NCI-H128 (cell line): ENCODE measurements around the gene RPEL1.

ENCODE experiments used
- DNase-seq: peaks from one replicate; lab custom pipeline; 2025; ENCODE audit not compliant: unreplicated experiment; lab: John Stamatoyannopoulos, UW

The RPEL1 gene

GRCh38 chr10:103278537-103278823 lies 32.8 kb downstream of the RPEL1 start:
- no peak for DNase-seq

- DNase-seq, result no peak
Observed at GRCh38 chr10:103278862-103279298, 33.2 kb downstream of the RPEL1 start.

- no peak for DNase-seq
Observed at GRCh38 chr10:103280031-103280430, 34.3 kb downstream of the RPEL1 start.

GRCh38 chr10:103280506-103280905 lies 34.8 kb downstream of the RPEL1 start:
- no peak for DNase-seq

DNA sequence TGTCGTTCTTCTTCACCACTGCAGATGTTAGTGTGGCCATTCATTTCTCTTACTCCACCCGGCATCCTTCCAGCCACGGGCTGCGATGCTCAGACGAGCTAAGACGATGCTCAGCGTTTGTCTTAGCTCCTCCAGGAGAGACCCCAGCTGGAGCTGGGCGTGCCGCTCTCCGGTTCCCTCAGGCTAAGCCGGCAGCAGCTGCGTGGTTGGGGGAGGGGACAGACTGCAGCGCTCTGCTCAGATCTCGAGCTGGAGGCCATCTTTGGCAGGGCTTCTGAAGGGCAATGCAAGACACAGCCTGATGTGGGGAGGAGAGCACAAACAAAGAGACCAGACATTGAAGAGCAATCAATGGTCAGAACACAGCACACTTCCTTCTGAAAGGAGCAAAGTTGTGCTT lies 36.1 kb downstream of the RPEL1 start:
- DNase-seq, result peak; percentile 21

GRCh38 chr10:103282961-103283360 lies 37.3 kb downstream of the RPEL1 start:
- DNase-seq, result no peak

DNA sequence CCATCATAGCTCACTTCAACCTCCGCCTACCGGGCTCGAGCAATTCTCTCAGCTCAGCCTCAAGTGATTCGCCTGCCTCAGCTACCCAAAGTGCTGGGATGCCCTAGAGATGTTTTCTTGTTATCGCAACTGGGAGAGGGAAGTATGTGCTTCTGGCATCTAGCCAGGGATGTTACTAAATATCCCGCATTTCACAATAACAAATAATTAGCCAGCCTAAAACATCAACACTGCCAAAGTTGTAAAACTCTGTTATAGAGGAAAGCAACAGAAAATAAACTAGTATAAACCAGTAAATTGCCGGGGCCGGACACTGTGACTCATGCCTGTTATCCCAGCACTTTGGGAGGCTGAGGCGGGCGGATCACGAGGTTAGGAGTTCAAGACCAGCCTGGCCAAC lies 38.5 kb downstream of the RPEL1 start:
- no peak for DNase-seq

GRCh38 chr10:103287992-103288391 lies 42.3 kb downstream of the RPEL1 start:
- DNase-seq, result no peak

DNA sequence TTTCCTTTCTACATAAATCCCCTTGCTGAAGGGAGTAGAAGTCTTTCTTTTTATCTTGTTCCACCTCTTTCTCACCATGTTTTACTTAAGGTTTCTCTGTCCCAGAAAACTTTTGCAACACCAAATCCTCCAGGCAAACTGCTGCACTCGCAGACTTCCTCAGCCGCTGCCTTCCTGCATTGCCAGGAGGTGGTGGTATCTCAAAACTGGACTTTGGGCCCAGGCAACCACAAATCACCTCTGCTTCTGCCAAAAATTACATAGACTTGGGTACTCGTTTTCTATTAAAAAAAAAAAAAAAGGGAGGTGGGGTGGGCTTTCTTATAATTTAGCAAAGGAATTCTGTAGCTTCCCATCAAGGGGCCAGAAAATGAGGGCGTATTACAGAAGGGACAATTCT lies 45.9 kb downstream of the RPEL1 start:
- DNase-seq, result no peak

DNA sequence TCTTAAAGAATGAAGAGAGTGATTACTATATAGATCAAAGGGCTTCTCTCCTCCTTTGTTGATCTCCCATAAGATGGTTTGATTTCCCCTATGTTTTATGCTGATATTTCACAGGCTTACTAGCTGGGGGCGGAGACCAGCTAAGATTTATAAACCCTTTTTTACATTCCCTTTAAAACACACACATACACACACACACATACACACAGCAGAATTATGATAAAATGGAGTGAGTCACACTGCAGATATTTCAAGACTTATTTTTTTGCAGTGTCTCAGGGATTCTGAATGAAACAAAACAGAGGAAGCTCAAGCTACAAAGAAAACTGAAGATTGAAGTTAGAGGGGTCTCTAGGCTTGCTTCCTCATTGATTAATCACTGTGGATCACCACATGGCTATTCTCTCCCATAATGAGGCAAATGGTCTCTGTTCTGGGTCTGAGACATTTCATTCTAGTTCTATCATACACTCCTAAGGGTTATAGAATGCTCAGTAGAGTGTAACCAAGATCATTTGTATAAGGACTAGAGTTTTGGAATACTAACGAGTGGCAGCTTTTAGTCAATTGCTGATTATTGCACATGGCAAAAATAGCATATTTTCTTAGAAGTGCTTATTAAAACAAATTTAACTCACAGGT lies 49.8 kb downstream of the RPEL1 start:
- DNase-seq, result no peak
